Loucy (cell line): ENCODE results near the gene CCL17.

Experiments used
- EZH2phosphoT487 ChIP-seq: fragments of 200-600 bp; IDR thresholded peaks from 2 replicates; pipeline ENCODE4 v1.6.1; 2018; ENCODE audit warnings: antibody characterized with exemption, mild to moderate bottlenecking, moderate library complexity, borderline replicate concordance
- TF ChIP-seq, protein P1 (sequence below): fragments of 200-600 bp; sonication (generic); conservative IDR thresholded peaks from 2 replicates; pipeline ENCODE4 v1.5.1; 2014; ENCODE audit warnings: mild to moderate bottlenecking, antibody characterized with exemption, low read length

DNA sequence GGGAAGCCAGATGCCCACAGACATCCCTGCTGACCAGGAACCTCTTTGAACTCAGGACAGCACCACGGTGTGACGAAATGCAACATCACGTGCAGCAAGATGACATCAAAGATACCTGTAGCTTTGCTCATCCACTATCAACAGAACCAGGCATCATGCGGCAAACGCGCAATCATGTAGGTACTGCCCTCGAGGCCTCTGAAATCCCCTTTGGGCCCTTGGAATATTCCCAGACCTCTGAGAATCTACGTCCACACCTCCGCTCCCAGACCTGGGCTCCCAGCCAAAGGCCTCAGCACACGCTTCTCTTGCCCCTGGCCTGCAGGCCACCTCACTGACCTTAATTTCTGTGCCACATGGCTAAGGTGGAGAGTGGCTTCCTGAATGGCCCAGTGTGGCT, 25.0 kb upstream of the CCL17 start:
- TF ChIP-seq, protein P1, sequence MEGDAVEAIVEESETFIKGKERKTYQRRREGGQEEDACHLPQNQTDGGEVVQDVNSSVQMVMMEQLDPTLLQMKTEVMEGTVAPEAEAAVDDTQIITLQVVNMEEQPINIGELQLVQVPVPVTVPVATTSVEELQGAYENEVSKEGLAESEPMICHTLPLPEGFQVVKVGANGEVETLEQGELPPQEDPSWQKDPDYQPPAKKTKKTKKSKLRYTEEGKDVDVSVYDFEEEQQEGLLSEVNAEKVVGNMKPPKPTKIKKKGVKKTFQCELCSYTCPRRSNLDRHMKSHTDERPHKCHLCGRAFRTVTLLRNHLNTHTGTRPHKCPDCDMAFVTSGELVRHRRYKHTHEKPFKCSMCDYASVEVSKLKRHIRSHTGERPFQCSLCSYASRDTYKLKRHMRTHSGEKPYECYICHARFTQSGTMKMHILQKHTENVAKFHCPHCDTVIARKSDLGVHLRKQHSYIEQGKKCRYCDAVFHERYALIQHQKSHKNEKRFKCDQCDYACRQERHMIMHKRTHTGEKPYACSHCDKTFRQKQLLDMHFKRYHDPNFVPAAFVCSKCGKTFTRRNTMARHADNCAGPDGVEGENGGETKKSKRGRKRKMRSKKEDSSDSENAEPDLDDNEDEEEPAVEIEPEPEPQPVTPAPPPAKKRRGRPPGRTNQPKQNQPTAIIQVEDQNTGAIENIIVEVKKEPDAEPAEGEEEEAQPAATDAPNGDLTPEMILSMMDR: no peak
- TF ChIP-seq EZH2phosphoT487: no peak
